Stimulated activated CD8-positive, alpha-beta memory T cell treated with anti-CD3 and anti-CD28 coated beads, Interleukin-4, amount 100 ng/mL, for 1 hour (primary cell): ENCODE measurements around the gene WDR59.
"Not testable (repeated sequence)": the region's sequence is repeated elsewhere in the genome, so short reads cannot be mapped to it uniquely, and the experiment has no call there.

Experiments used
- DNase-seq, 2 donors: peaks; one replicate each; pipeline ENCODE4 v3.0.0-alpha.2; 2020; ENCODE audit warnings: low read depth in 2 of 2, low spot score in 1 of 2

The WDR59 gene

GRCh38 chr16:74908759-74909158, 76.2 kb downstream of the WDR59 start:
- DNase-seq: not testable (repeated sequence)

- DNase-seq: no peak
Measured at GRCh38 chr16:74903901-74904678, 80.8 kb downstream of the WDR59 start.

- no peak for DNase-seq
Measured at GRCh38 chr16:74903120-74903519, 81.8 kb downstream of the WDR59 start.

GRCh38 chr16:74902161-74902560, 82.8 kb downstream of the WDR59 start:
- DNase-seq: no peak

GRCh38 chr16:74901606-74902005, 83.3 kb downstream of the WDR59 start:
- no peak for DNase-seq

- DNase-seq: no peak
Measured at GRCh38 chr16:74899816-74900215, 85.1 kb downstream of the WDR59 start.

- no peak for DNase-seq
Measured at GRCh38 chr16:74898659-74899058, 86.3 kb downstream of the WDR59 start.

- DNase-seq: no peak
Measured at GRCh38 chr16:74896389-74897370, 88.2 kb downstream of the WDR59 start.

GRCh38 chr16:74893541-74893940, 91.4 kb downstream of the WDR59 start:
- no peak for DNase-seq

- no peak for DNase-seq
Measured at GRCh38 chr16:74892574-74893461, 92.1 kb downstream of the WDR59 start.

GRCh38 chr16:74888888-74889287, 96.0 kb downstream of the WDR59 start:
- no peak for DNase-seq

- no peak for DNase-seq
Measured at GRCh38 chr16:74888232-74888862, 96.6 kb downstream of the WDR59 start.

GRCh38 chr16:74887084-74887483, 97.8 kb downstream of the WDR59 start:
- no peak for DNase-seq

GRCh38 chr16:74877706-74878105, 107.2 kb downstream of the WDR59 start:
- no peak for DNase-seq

GRCh38 chr16:74874912-74875546, 109.9 kb downstream of the WDR59 start:
- no peak for DNase-seq

- DNase-seq: no peak
Measured at GRCh38 chr16:74874123-74874522, 110.8 kb downstream of the WDR59 start.

- DNase-seq: no peak
Measured at GRCh38 chr16:74872302-74872701, 112.6 kb downstream of the WDR59 start.

GRCh38 chr16:74871608-74872007, 113.3 kb downstream of the WDR59 start:
- no peak for DNase-seq

GRCh38 chr16:74868501-74868900, 116.4 kb downstream of the WDR59 start:
- no peak for DNase-seq

GRCh38 chr16:74868035-74868434, 116.9 kb downstream of the WDR59 start:
- no peak for DNase-seq
